LHCN-M2 (cell line): ENCODE data around the gene MC1R. TPM values are rescaled to one million over a fixed set of nuclear protein-coding genes. Genes with fewer than 3 reads are reported as not detected.
"Not testable (repeated sequence)": the region's sequence is repeated elsewhere in the genome, so short reads cannot be mapped to it uniquely, and the experiment has no call there.

Experiments
- DNase-seq: peaks from one replicate; pipeline ENCODE4 v3.0.0-alpha.2; 2012; ENCODE audit warnings: low read depth
- polyA plus RNA-seq: library from polyadenylated mRNA; unstranded; fragments of >200 nt; gene quantifications from one replicate; pipeline ENCODE4 v1.2.1, GENCODE V29; 2012; ENCODE audit warnings: missing spikeins
- total RNA-seq: library from RNA; depleted of rRNA; stranded (reverse); fragments of >200 nt; gene quantifications from 2 replicates; pipeline ENCODE4 v1.2.3, GENCODE V29; 2014; rRNA removed

The MC1R gene
- total RNA-seq: 7.6 and 7.7 TPM in 2 replicates
- polyA plus RNA-seq: 3.4 TPM

- peak; percentile 27 for DNase-seq
These were observed at the start of gene MC1R for GRCh38 chr16:89918453-89919347. MC1R (plus strand) TSS chr16:89918862; CDS start chr16:89919259, 397 bp downstream.

- DNase-seq: no peak
These were observed 48.8 kb upstream of the MC1R start for GRCh38 chr16:89869911-89870310.

- DNase-seq: no peak
These were observed 48.2 kb upstream of the MC1R start for GRCh38 chr16:89870440-89870839.

- no peak for DNase-seq
These were observed 46.8 kb upstream of the MC1R start for GRCh38 chr16:89871895-89872294.

- DNase-seq: peak; percentile 84
These were observed 45.3 kb upstream of the MC1R start, which contains the start of gene TCF25 for GRCh38 chr16:89873109-89873971. TCF25 (plus strand) TSS chr16:89873592; CDS start chr16:89873668, 76 bp downstream.

- DNase-seq: peak; percentile 90
These were observed 44.5 kb upstream of the MC1R start for GRCh38 chr16:89873972-89874689.

- DNase-seq: not testable (repeated sequence)
These were observed 39.5 kb upstream of the MC1R start for GRCh38 chr16:89879123-89879522.

- DNase-seq: no peak
These were observed 37.9 kb upstream of the MC1R start for GRCh38 chr16:89880477-89881367.

GRCh38 chr16:89881368-89881730, 37.3 kb upstream of the MC1R start:
- no peak for DNase-seq

GRCh38 chr16:89883346-89884040, 35.2 kb upstream of the MC1R start:
- no peak for DNase-seq

- no peak for DNase-seq
These were observed 34.6 kb upstream of the MC1R start for GRCh38 chr16:89884041-89884421.

- no peak for DNase-seq
These were observed 31.4 kb upstream of the MC1R start for GRCh38 chr16:89887243-89887642.

- no peak for DNase-seq
These were observed 28.5 kb upstream of the MC1R start for GRCh38 chr16:89890200-89890599.

- DNase-seq: no peak
These were observed 27.6 kb upstream of the MC1R start for GRCh38 chr16:89890886-89891657.

- no peak for DNase-seq
These were observed 26.5 kb upstream of the MC1R start for GRCh38 chr16:89892055-89892630.

GRCh38 chr16:89892635-89893034, 26.0 kb upstream of the MC1R start:
- DNase-seq: no peak

GRCh38 chr16:89893642-89894548, 24.8 kb upstream of the MC1R start:
- DNase-seq: no peak
